Measurements from ENCODE around the gene WIPI1. TPM values are rescaled to one million over a fixed set of nuclear protein-coding genes. Genes with fewer than 3 reads are reported as not detected.
"Not testable (repeated sequence)": the region's sequence is repeated elsewhere in the genome, so short reads cannot be mapped to it uniquely, and the experiment has no call there.

Gene WIPI1
- total RNA-seq, 1 donor from 2014 or later = 79.5 TPM

DNA sequence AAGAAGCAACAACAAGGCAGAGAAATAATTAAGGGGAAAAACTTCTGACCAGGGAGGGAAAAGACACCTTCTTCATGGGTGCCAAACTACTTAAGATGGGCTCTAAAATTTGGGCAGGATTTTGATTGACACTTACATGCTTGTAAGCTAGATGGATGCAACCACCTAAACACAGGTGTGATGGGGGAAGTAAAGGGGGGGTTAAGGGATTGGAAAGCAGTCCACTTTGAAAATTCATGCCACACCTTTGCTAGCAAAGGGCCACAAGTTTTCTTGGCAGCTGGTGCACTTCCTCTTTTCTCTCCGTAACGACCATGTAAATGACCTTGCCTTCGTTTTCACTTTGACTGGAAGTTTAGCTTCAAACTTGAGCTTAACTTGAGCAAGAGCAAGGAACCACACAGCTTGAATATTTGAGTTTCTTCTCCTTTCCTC, 40.6 kb upstream of the WIPI1 start:
- no peaks in the 10 kb centered on the region for H3K27me3 ChIP-seq (ENCODE audit: control insufficient read depth, insufficient read depth, low read length)
- TF ChIP-seq CTCF (IDR thresholded peaks at IDR 0.05; ENCODE audit: insufficient read depth, low read length, severe bottlenecking) = no peak
- no peak for FAIRE-seq
- no peak overlapping the region for H3K4me3 ChIP-seq (ENCODE audit: low read depth, low read length)
- H3K36me3 ChIP-seq (ENCODE audit: control insufficient read depth, insufficient read depth, low read length) = no peaks in the 10 kb centered on the region
- DNase-seq (ENCODE audit: low read depth) = no peak

DNA sequence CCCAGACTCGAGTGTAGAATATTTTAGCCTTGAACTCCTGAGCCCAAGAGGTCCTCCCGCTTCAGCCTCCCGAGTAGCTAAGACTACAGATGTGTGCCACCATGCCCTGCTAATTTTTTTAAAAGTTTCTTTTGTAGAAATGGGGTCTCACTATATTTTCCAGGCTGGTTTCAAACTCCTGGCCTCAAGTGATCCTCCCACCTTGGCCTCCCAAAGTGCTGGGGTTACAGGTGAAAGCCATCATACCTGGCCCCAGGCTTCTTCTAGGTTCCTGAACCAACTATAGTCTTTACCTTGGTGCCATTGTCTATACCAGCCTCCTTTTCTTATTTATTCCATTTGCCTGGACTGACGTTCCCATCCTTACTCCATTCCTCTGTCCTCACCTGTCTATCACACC, 37.8 kb upstream of the WIPI1 start:
- DNase-seq (ENCODE audit: low read depth) (no peak), FAIRE-seq (no peak)
- Histone ChIP-seq H3K4me3 (ENCODE audit: low read depth, low read length) (no peak overlapping the region), H3K27me3 (ENCODE audit: control insufficient read depth, insufficient read depth, low read length) (no peaks in the 10 kb centered on the region), H3K36me3 (ENCODE audit: control insufficient read depth, insufficient read depth, low read length) (no peaks in the 10 kb centered on the region)
- no peak for TF ChIP-seq CTCF (IDR thresholded peaks at IDR 0.05; ENCODE audit: insufficient read depth, low read length, severe bottlenecking)

- DNase-seq (ENCODE audit: low read depth); FAIRE-seq; H3K4me3 ChIP-seq (ENCODE audit: low read depth, low read length); H3K27me3 ChIP-seq (ENCODE audit: control insufficient read depth, insufficient read depth, low read length); H3K36me3 ChIP-seq (ENCODE audit: control insufficient read depth, insufficient read depth, low read length): not testable (repeated sequence)
Measured at GRCh38 chr17:68492394-68493054, 35.2 kb upstream of the WIPI1 start.

DNA sequence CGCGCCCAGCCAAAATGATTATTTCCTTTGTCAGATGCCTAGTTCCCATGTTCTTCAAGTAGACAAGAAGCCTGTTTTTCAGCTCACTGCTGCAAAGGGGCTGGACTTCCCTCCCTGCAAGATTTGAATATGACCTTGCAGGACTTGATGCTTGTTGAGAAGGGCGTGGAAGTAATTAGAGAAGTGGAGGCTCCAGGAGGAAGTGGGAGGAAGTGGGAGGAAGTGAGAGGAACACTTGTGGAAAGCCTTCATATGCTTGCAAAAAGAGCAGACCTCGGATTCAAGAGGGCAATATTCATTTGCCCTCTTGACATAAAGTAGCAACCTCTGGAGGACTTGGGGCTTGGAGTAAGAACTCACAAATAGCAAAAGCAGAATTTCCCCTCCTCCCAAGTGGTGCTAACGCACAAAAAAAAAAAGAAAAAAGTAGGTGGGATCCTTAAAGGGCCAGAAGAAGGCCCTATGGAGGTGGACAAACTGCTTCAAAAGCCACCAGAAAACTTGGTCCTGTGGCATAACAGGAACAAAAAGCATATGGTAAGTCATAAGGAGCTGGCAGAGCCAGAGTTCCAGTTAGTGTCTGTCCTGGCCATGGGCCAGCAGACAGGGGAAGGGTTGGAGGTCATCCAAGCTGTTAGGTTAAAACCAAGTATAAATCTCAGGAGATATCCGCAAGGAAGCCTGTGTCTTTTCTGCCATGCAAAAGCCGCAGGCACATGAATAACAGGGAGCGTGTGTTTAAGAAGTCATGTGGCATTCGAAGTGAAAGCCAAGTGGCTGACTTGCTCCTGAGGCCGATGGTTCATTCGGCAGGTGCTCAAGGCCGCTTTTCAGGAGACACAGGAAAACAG, 34.3 kb upstream of the WIPI1 start:
- H3K4me3 ChIP-seq (ENCODE audit: low read depth, low read length) = no peak overlapping the region
- no peak for FAIRE-seq
- DNase-seq (ENCODE audit: low read depth) = peak; percentile 35
- no peak for TF ChIP-seq CTCF (IDR thresholded peaks at IDR 0.05; ENCODE audit: insufficient read depth, low read length, severe bottlenecking)
- no peaks in the 10 kb centered on the region for H3K36me3 ChIP-seq (ENCODE audit: control insufficient read depth, insufficient read depth, low read length)
- no peaks in the 10 kb centered on the region for H3K27me3 ChIP-seq (ENCODE audit: control insufficient read depth, insufficient read depth, low read length)

- no peak overlapping the region for H3K4me3 ChIP-seq (ENCODE audit: low read depth, low read length)
- no peaks in the 10 kb centered on the region for H3K36me3 ChIP-seq (ENCODE audit: control insufficient read depth, insufficient read depth, low read length)
- no peak for TF ChIP-seq CTCF (IDR thresholded peaks at IDR 0.05; ENCODE audit: insufficient read depth, low read length, severe bottlenecking)
- FAIRE-seq (no peak), DNase-seq (ENCODE audit: low read depth) (no peak)
- H3K27me3 ChIP-seq (ENCODE audit: control insufficient read depth, insufficient read depth, low read length) = peaks cover 2% of the 10 kb centered on the region
Measured at GRCh38 chr17:68489919-68490318, 32.6 kb upstream of the WIPI1 start.

DNA sequence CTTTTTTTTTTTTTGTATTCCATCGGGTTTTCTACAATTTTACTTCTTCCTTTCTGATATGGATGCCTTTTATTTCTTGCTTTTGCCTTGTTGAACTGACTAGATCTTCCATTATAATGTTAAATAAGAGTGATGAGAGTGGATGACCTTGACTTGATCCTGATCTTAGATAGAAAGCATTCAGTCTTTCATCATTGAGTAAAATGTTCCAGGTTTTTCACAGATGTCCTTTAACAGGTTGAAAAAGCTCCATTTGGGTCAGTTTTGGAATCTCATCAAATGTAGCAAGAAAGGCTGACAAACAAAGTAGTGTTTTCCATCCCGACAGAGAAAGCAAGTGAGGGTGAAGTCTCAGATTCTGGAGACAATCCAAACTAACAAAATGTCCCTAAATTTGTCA, 27.2 kb upstream of the WIPI1 start:
- no peak for DNase-seq (ENCODE audit: low read depth)
- peaks cover 7% of the 10 kb centered on the region for H3K27me3 ChIP-seq (ENCODE audit: control insufficient read depth, insufficient read depth, low read length)
- no peaks in the 10 kb centered on the region for H3K36me3 ChIP-seq (ENCODE audit: control insufficient read depth, insufficient read depth, low read length)
- no peak overlapping the region for H3K4me3 ChIP-seq (ENCODE audit: low read depth, low read length)
- TF ChIP-seq CTCF (IDR thresholded peaks at IDR 0.05; ENCODE audit: insufficient read depth, low read length, severe bottlenecking) = no peak
- FAIRE-seq = no peak
